RWPE2 (cell line): ENCODE data around the gene LRRC27.

ENCODE experiments used
- ATAC-seq: fragments of 200-7000 bp; cut with Tn5 transposase; 3 replicates; pipeline ENCODE4 v1.9.1; 2021; ENCODE audit warnings: low read depth
- DNase-seq: peaks from one replicate; pipeline ENCODE4 v3.0.0-alpha.2; 2020; ENCODE audit warnings: low spot score
- H3K27ac ChIP-seq: fragments of 450-650 bp; 2 replicates; pipeline ENCODE4 v1.5.1; 2017; ENCODE audit warnings: mild to moderate bottlenecking; ENCODE audit not compliant: poor library complexity, severe bottlenecking
- H3K27me3 ChIP-seq: fragments of 250-450 bp; sonication (Bioruptor Pico); 2 replicates; pipeline ENCODE4 v1.5.1; 2021; ENCODE audit warnings: mild to moderate bottlenecking, moderate library complexity; ENCODE audit not compliant: insufficient read depth, poor library complexity, severe bottlenecking
- H3K36me3 ChIP-seq: fragments of 250-450 bp; sonication (Bioruptor Pico); 2 replicates; pipeline ENCODE4 v1.5.1; 2020; ENCODE audit warnings: low read depth, mild to moderate bottlenecking, moderate library complexity
- H3K4me1 ChIP-seq: fragments of 250-450 bp; sonication (Bioruptor Pico); 2 replicates; pipeline ENCODE4 v1.5.1; 2021; ENCODE audit warnings: mild to moderate bottlenecking, moderate library complexity; ENCODE audit not compliant: insufficient read depth, poor library complexity, severe bottlenecking
- H3K4me3 ChIP-seq: fragments of 250-450 bp; sonication (Bioruptor Pico); 2 replicates; pipeline ENCODE4 v1.5.1; 2021; ENCODE audit warnings: mild to moderate bottlenecking, moderate library complexity; ENCODE audit not compliant: severe bottlenecking
- H3K9me3 ChIP-seq: fragments of 250-450 bp; sonication (Bioruptor Pico); 2 replicates; pipeline ENCODE4 v1.5.1; 2021; ENCODE audit warnings: mild to moderate bottlenecking, moderate library complexity; ENCODE audit not compliant: severe bottlenecking
- TF ChIP-seq, protein P1 (sequence below): fragments of 450-650 bp; IDR thresholded peaks from one replicate; pipeline ENCODE4 v1.5.1; 2017; ENCODE audit warnings: mild to moderate bottlenecking, moderate library complexity; ENCODE audit not compliant: poor library complexity, severe bottlenecking

Gene LRRC27

DNA sequence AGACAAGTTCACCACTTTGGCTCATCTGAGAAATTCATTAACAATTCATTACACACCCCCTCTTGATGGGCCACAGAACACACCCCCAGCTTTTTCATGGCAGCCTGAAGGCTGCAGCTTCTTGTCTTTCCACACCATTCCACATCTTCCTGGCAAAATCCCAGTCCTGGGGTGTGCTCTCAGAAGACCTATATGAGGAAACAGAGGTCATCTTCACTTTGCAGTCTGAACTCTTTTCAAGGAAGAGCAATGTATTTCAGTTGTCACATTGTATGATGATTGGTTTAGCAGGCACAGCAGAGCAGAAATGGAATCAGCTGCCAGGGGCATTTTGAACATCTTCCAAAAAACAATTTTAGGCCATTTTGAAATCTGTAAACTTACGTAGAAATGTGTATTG, 7.8 kb upstream of the LRRC27 start:
- Histone ChIP-seq H3K9me3 (no peaks in the 10 kb centered on the region), H3K4me3 (no peak overlapping the region), H3K27ac (no peak overlapping the region), H3K36me3 (peaks cover 3% of the 10 kb centered on the region; the same call in 1 of the 2 replicates), H3K27me3 (no peaks in the 10 kb centered on the region), H3K4me1 (peaks cover 26% of the 10 kb centered on the region)
- TF ChIP-seq, protein P1, sequence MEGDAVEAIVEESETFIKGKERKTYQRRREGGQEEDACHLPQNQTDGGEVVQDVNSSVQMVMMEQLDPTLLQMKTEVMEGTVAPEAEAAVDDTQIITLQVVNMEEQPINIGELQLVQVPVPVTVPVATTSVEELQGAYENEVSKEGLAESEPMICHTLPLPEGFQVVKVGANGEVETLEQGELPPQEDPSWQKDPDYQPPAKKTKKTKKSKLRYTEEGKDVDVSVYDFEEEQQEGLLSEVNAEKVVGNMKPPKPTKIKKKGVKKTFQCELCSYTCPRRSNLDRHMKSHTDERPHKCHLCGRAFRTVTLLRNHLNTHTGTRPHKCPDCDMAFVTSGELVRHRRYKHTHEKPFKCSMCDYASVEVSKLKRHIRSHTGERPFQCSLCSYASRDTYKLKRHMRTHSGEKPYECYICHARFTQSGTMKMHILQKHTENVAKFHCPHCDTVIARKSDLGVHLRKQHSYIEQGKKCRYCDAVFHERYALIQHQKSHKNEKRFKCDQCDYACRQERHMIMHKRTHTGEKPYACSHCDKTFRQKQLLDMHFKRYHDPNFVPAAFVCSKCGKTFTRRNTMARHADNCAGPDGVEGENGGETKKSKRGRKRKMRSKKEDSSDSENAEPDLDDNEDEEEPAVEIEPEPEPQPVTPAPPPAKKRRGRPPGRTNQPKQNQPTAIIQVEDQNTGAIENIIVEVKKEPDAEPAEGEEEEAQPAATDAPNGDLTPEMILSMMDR: no peak
- ATAC-seq: no peak
- DNase-seq: no peak

GRCh38 chr10:132326344-132326889, 5.6 kb upstream of the LRRC27 start:
- H3K36me3 ChIP-seq: peaks cover 14% of the 10 kb centered on the region; the same call in 1 of the 2 replicates
- no peak overlapping the region for H3K4me3 ChIP-seq
- no peaks in the 10 kb centered on the region for H3K9me3 ChIP-seq
- H3K27ac ChIP-seq: no peak overlapping the region
- H3K4me1 ChIP-seq: peaks cover 25% of the 10 kb centered on the region
- TF ChIP-seq, protein P1: no peak
- no peaks in the 10 kb centered on the region for H3K27me3 ChIP-seq
- ATAC-seq (no peak), DNase-seq (no peak)

DNA sequence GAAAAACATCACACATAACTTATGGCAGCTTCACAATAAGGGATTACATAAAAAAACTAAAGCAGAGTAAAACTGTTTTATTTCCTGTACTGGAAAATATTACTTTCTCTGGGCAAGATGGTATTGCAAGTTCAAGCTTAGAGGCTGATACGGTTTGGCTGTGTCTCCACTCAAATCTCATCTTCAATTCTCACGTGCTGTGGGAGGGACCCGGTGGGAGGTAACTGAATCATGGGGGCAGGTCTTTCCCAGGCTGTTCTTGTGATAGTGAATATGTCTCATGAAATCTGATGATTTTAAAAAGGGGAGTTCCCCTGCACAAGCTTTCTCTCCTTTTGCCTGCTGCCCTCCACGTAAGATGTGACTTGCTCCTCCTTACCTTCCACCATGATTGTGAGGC, 5.1 kb upstream of the LRRC27 start:
- Histone ChIP-seq H3K27ac (no peak overlapping the region), H3K36me3 (peaks cover 14% of the 10 kb centered on the region; the same call in 1 of the 2 replicates), H3K27me3 (no peaks in the 10 kb centered on the region), H3K4me1 (peaks cover 25% of the 10 kb centered on the region), H3K9me3 (no peaks in the 10 kb centered on the region), H3K4me3 (no peak overlapping the region)
- ATAC-seq (no peak), DNase-seq (no peak)
- TF ChIP-seq, protein P1: no peak

DNA sequence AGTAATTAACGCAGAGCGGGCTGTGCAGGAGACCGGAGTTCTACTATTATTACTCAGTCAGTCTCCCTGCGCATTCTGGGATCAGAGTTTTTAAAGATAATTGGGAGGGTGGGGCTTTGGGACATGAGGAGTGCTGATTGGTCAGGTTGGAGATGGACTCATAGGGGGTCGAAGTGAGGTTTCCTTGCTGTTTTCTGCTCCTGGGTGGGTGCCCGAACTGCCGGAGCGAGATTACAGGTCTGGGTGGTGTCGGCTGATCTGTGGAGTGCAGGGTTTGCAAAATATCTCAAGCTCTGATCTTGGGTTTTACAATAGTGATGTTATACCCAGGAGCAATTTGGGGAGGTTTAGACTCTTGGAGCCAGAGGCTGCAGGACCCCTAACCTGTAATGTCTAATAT, 3.9 kb upstream of the LRRC27 start:
- no peak for DNase-seq
- TF ChIP-seq, protein P1: no peak
- Histone ChIP-seq H3K4me1 (peaks cover 14% of the 10 kb centered on the region), H3K27ac (no peak overlapping the region), H3K27me3 (no peaks in the 10 kb centered on the region), H3K9me3 (no peaks in the 10 kb centered on the region), H3K36me3 (peaks cover 14% of the 10 kb centered on the region; the same call in 1 of the 2 replicates), H3K4me3 (no peak overlapping the region)
- ATAC-seq: no peak

DNA sequence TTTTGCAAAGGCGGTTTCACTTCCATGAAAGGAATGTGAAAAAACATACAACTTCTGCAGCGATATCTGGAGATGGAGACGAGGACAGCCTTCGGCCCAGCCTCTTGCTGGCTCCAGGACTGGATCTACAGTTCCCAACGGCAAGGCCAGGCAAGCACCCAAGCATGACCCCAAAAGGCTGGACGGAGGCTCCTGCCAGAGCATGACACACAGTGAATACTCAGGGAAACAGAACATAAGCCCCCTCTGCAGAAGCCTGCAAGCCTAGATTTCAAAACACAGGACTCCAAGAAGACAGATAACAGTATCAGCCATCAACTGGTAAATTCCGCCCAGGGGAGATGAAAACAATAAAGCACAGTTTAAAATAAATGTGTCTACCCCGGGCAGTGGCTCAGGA, 3.3 kb upstream of the LRRC27 start:
- H3K27ac ChIP-seq: no peak overlapping the region
- TF ChIP-seq, protein P1: no peak
- H3K4me3 ChIP-seq: no peak overlapping the region
- no peaks in the 10 kb centered on the region for H3K27me3 ChIP-seq
- H3K4me1 ChIP-seq: peaks cover 14% of the 10 kb centered on the region
- no peaks in the 10 kb centered on the region for H3K9me3 ChIP-seq
- peaks cover 14% of the 10 kb centered on the region; the same call in 1 of the 2 replicates for H3K36me3 ChIP-seq
- DNase-seq (no peak), ATAC-seq (no peak)
